ENCODE data around the gene DCST1. TPM values are rescaled to one million over a fixed set of nuclear protein-coding genes. Genes with fewer than 3 reads are reported as not detected.

Gene DCST1
- total RNA-seq, 1 donor from 2014 or later: not detected

DNA sequence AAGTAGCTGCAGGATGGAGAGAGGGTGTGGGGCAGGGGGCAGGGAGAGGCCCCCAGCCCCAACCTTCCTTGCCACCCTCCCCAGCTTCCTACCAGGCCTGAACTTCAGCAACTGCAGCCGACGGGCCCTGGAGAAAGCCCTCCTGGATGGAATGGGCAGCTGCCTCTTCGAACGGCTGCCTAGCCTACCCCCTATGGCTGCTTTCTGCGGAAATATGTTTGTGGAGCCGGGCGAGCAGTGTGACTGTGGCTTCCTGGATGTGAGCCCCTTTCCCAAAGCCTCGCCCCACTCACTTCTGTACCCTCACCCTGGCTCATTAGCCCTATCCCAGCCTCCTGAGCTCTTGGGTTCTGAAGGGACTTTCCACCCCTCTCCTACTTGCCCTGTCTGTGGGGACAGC lies 23.5 kb downstream of the DCST1 start:
- no peak for DNase-seq

DNA sequence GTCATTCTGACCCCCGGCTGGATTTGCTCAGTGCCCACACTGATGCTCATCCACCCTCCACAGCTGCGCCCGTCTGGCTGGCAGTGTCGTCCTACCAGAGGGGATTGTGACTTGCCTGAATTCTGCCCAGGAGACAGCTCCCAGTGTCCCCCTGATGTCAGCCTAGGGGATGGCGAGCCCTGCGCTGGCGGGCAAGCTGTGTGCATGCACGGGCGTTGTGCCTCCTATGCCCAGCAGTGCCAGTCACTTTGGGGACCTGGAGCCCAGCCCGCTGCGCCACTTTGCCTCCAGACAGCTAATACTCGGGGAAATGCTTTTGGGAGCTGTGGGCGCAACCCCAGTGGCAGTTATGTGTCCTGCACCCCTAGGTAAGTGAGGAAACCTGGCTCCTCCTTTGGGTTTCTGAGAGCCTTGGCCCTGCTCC lies 24.2 kb downstream of the DCST1 start:
- DNase-seq: no peak

- no peak for DNase-seq
Observed at GRCh38 chr1:155060736-155061135, 27.1 kb downstream of the DCST1 start.

GRCh38 chr1:155061381-155062150 lies 27.9 kb downstream of the DCST1 start:
- DNase-seq: peak; percentile 89

- no peak for DNase-seq
Observed at GRCh38 chr1:155062151-155062686, 28.6 kb downstream of the DCST1 start.

GRCh38 chr1:155062702-155063411 lies 29.2 kb downstream of the DCST1 start:
- peak; percentile 31 for DNase-seq

GRCh38 chr1:155063550-155064110 lies 30.0 kb downstream of the DCST1 start, which contains the start of gene EFNA4:
EFNA4 (plus strand) TSS chr1:155063740; CDS start chr1:155063824, 84 bp downstream.
- peak; percentile 90 for DNase-seq

- peak; percentile 62 for DNase-seq
Observed at GRCh38 chr1:155064111-155064831, 30.6 kb downstream of the DCST1 start.

DNA sequence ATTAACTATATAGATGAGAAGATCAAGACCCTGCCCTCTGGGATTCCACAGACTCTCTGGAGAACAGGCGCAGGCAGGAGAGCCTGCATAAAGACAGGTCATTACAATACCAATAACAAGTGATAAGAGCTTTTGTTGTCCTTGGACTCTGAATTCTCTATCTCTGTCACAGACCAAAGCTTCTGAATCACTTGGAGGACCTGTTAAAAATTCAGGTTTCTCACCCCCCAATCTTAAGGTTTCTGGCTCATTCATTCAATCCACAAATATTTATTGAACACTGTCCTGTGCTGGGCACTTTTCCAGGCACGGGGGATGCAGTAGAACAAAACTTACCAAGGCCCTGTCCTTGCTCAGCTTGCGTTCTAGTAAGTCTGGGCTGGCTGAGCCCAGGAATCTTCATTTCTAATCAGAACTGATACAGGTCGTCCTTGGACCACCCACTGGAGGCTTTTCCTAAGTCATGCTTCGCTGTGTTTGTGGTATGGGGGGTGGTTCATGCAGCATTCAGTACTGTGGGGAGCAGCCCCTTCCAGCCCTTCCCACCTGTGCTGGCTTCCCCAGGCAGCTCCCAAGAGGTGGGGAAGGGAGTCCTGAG lies 31.3 kb downstream of the DCST1 start:
- no peak for DNase-seq

GRCh38 chr1:155066777-155067176 lies 33.2 kb downstream of the DCST1 start:
- DNase-seq: no peak

- DNase-seq: no peak
Observed at GRCh38 chr1:155068599-155068998, 35.0 kb downstream of the DCST1 start.

DNA sequence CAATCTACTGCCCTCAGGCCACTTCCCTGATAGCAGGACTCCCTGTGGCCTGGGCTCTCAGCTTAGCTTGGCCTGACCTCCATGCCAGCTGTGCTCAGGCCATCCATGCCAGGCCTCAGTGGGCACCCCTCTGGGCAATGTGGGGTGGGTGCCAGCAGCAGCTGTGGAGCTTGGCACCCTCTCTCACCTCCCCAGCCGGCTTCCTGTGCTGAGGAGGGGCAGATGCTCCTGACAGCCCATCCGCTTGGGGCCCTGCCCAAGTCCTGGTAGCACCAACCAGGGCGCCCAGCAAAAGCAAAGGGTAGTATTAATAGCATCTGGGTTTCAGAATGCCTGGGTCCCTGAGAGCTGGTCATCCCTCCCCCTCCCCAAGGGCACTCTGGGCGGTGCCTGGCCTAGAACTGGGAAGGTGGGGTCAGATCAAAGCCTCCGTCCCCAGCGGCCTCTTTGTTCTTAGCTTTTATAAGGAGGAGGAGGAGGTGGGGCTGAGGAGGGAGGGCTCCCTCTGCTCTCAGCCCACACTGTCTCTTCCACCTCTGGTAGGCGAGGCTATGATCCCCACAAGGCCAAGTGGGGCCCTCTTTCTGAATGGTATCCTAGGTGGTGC lies 36.0 kb downstream of the DCST1 start:
- DNase-seq: no peak

DNA sequence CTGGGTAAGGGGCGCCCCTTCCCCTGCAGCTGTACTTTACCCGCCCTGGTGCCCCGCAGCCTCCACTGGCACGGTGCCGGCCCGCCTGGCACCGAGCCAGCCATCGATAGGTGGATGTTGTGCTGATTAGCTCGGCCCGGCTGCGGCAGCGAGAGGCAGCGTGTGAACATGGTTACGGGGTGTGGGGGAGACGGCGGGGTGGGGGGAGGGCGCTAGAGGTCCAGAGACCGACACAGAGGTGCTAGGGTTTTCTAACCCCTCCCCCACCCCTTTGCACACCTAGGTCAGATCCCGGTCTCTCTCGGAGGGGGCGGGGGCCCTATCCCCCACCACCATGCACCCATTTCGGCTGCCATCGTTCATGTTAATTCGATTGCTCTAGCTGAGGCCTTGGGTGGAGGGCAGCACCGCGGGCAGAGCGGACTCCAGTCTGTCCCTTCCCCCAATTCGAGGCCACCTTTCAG lies 36.6 kb downstream of the DCST1 start:
- no peak for DNase-seq

GRCh38 chr1:155070721-155071569 lies 37.3 kb downstream of the DCST1 start:
- peak; percentile 84 for DNase-seq

DNA sequence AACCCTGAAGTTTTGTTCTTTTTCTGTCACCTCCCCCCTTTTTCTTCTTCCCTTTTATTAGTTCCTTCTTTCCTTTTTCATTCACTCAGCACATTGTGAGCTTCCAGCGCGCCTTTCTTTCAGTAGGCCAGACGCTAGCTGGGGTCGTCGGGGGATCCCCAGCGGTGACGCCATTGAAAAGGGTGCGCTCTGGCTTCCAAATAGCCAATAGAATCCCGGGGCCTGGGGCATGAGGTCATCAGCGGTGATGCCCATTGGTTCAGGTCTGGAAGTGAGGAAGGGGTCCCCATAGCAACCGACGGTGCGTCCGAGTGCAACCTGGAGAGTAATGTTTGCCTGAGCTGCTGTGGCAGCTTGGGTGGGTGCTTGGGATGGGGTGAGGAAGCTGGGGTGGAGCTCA lies 38.1 kb downstream of the DCST1 start:
- DNase-seq: no peak

DNA sequence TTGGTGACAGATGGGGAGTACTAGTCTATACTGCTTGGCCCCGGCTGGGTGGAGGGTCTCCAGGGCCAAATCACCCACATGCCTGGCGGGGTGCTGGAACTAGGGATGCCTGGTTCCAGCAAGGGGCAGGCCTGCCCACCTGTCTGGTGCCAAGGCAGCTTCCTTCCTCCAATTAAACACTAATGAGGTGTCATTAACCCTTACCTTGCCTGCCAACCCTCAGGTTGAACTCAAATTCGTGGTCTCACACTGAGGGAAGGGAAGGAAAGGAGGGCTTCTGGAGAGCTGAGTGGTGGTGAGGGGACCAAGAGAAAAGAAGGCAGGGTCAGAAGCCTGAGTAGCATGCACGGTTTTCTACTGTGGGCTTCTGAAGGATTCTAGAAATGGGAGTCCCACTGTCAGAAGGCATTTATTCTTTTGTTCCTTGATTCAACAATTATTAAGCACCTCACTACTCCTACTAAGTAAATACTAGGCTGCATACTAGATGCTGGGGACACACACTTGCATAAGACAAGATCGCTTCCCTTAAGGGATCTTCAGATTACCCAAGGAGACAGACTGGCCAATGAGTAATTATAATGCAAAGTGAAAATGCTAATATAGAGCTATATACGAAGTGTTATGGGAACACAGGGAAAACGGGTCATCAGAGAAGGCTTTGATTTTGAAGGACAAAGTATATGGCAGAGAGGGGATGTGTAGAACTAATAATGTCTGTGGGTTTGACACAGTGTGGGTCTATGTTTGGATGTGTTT lies 39.1 kb downstream of the DCST1 start:
- no peak for DNase-seq

DNA sequence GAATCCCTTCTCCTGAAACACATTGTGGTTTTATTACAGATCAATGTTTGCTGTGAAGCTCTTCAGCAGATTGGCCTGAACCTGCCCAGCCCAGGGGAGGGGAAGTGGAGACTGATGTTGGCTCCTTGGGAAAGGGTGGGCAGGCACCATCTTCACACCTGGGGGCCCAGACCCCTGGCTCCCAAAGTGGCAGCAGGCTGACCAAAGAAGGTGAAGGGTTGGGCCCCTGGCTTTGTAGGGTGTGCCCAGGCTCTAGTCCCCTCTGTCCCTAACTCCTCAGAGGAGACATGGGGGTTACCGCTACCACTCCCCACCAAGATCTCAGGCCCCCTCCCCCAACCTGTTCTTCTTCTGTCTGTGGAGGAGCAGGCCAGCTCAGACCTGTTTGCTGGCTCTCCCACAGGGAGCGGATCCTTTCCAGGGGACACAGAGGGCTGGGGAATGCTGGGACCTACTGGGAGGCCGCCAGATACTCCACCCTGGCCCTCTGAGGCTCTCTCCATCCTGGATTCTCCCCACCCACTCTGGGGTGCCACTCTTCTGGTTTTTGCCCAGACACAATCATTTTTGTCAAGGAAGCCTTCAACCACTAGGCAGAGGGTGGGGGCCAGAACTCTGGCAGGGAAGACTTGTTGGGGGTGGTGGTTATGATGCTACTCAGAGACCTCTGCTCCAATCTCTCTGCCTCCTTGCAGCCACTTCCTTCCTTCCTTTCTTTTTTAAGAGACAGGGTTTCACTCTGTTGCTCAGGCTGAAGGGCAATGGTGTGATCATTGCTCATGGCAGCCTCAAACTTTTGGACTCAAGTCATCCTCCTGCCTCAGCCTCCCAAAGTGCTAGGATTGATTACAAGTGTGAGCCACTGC lies 40.0 kb downstream of the DCST1 start:
- no peak for DNase-seq

DNA sequence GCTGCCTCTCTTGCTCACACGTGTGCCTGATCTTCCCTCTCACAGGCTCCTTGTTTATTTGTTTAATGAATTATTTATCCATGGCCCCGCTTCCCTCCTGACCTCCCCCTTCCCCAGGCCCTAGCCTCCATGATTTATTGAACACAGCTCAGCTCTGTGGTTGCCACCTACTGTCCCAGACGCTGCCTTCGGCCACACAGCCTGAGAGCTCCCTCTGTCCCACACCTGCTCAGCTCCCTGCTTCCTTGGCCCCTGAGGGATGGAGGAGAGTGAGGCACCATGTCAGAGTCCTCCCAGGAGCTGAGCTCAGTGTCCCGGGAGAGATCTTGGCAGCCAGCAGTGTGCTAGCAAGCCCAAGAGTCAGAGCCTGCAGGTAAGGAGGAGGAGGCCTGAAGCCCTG lies 41.9 kb downstream of the DCST1 start:
- no peak for DNase-seq

DNA sequence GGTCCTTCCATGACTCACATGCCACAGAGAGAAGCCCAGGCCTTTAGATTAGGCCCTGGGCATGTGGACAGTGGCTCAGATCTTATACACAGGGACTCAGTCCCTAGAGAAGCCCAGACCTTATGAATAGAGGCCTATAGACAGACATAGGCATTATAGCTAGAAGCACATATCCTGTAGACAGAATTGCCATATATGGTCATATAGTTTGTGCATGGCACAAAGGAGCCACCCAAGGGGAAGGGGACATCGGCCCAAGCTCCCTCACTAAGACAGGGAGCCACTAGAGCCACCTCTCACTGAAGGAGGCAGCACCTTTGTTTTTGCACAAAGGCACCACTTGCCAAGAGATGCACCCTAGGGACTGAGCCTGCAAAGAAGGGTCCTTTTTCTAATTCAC lies 42.7 kb downstream of the DCST1 start:
- DNase-seq: no peak

Measured in dermis blood vessel endothelial cell (primary cell).